Erythroblast (primary cell): ENCODE data around the gene RAP1GAP2.

Experiments
- GATA1 ChIP-seq: IDR thresholded peaks from 2 replicates; pipeline ENCODE4 v1.6.1; 2011; ENCODE audit warnings: low read depth, mild to moderate bottlenecking, control low read depth, low read length, moderate library complexity
- POLR2A ChIP-seq: IDR thresholded peaks from 2 replicates; pipeline ENCODE4 v1.6.1; 2011; ENCODE audit warnings: mild to moderate bottlenecking, low read length

DNA sequence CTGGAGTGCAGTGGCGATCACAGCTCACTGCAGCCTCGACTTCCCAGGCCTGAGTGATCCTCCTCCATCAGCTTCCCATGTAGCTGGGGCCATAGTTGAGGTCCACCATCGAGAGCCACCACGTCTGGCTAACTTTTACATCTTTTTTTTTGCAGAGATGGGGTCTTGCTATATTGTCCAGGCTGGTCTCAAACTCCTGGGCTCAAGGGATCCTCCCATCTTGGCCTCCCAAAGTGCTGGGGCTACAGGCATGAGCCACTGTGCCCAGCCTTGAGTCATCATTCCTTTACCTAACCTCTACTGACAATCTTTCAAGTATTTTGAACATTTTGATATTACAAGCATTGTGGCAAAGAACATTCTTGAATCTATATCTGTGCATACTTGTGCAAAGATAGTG, 37.4 kb upstream of the RAP1GAP2 start:
- TF ChIP-seq POLR2A (no peak), GATA1 (no peak)
